NCI-H446 (cell line): Measurements from ENCODE around the gene AADAC.
"Not testable (repeated sequence)": the region's sequence is repeated elsewhere in the genome, so short reads cannot be mapped to it uniquely, and the experiment has no call there.

Source experiments
- DNase-seq, 2 experiments: peaks; one replicate each; lab custom pipeline; 2025; lab: John Stamatoyannopoulos, UW

AADAC gene

GRCh38 chr3:151798466-151798865 lies 15.4 kb upstream of the AADAC start:
- DNase-seq, result no peak

- no peak for DNase-seq
Measured at GRCh38 chr3:151800431-151800830, 13.5 kb upstream of the AADAC start.

GRCh38 chr3:151804267-151804666 lies 9.6 kb upstream of the AADAC start:
- no peak for DNase-seq

GRCh38 chr3:151806838-151807237 lies 7.1 kb upstream of the AADAC start:
- no peak for DNase-seq

- not testable (repeated sequence) for DNase-seq
Measured at GRCh38 chr3:151808926-151809325, 5.0 kb upstream of the AADAC start.

- no peak for DNase-seq
Measured at GRCh38 chr3:151811474-151811873, 2.4 kb upstream of the AADAC start.

GRCh38 chr3:151814588-151814987 lies 672 bp downstream of the AADAC start:
- DNase-seq, result no peak

- DNase-seq, result no peak
Measured at GRCh38 chr3:151816091-151816604, 2.2 kb downstream of the AADAC start.

- no peak for DNase-seq
Measured at GRCh38 chr3:151817473-151817872, 3.6 kb downstream of the AADAC start.

GRCh38 chr3:151818361-151818760 lies 4.4 kb downstream of the AADAC start:
- DNase-seq, result no peak

GRCh38 chr3:151819910-151820309 lies 6.0 kb downstream of the AADAC start:
- no peak for DNase-seq

- no peak for DNase-seq
Measured at GRCh38 chr3:151827816-151828215, 13.9 kb downstream of the AADAC start.

- no peak for DNase-seq
Measured at GRCh38 chr3:151835751-151836525, 22.0 kb downstream of the AADAC start.

- peak in 1 of 2 experiments; percentile 54 for DNase-seq
Measured at GRCh38 chr3:151837057-151837456, 23.1 kb downstream of the AADAC start.

GRCh38 chr3:151838574-151839312 lies 24.8 kb downstream of the AADAC start:
- DNase-seq, result peak; percentile 42 to 86

- DNase-seq, result no peak
Measured at GRCh38 chr3:151839313-151839631, 25.4 kb downstream of the AADAC start.

- no peak for DNase-seq
Measured at GRCh38 chr3:151841801-151842200, 27.9 kb downstream of the AADAC start.

- DNase-seq, result no peak
Measured at GRCh38 chr3:151843275-151843674, 29.4 kb downstream of the AADAC start.

- no peak for DNase-seq
Measured at GRCh38 chr3:151845306-151845905, 31.5 kb downstream of the AADAC start.

- DNase-seq, result not testable (repeated sequence)
Measured at GRCh38 chr3:151850065-151850464, 36.1 kb downstream of the AADAC start.

GRCh38 chr3:151852074-151852811 lies 38.3 kb downstream of the AADAC start:
- no peak for DNase-seq

GRCh38 chr3:151856118-151856517 lies 42.2 kb downstream of the AADAC start:
- no peak for DNase-seq
